ENCODE results near the gene TMEM14A. TPM values are rescaled to one million over a fixed set of nuclear protein-coding genes. Genes with fewer than 3 reads are reported as not detected.
A peak's percentile ranks its signal among the peaks of the same experiment; 100 is the strongest.

The TMEM14A gene
- total and polyA plus RNA-seq, 2 experiments from 2014 or later, result 10.7 to 34.4 TPM

- TF ChIP-seq, protein P1, sequence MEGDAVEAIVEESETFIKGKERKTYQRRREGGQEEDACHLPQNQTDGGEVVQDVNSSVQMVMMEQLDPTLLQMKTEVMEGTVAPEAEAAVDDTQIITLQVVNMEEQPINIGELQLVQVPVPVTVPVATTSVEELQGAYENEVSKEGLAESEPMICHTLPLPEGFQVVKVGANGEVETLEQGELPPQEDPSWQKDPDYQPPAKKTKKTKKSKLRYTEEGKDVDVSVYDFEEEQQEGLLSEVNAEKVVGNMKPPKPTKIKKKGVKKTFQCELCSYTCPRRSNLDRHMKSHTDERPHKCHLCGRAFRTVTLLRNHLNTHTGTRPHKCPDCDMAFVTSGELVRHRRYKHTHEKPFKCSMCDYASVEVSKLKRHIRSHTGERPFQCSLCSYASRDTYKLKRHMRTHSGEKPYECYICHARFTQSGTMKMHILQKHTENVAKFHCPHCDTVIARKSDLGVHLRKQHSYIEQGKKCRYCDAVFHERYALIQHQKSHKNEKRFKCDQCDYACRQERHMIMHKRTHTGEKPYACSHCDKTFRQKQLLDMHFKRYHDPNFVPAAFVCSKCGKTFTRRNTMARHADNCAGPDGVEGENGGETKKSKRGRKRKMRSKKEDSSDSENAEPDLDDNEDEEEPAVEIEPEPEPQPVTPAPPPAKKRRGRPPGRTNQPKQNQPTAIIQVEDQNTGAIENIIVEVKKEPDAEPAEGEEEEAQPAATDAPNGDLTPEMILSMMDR (IDR thresholded peaks at IDR 0.05; ENCODE audit: low read depth, low read length), result no peak
- H3K27ac ChIP-seq, result no peak overlapping the region
- H3K4me1 ChIP-seq (ENCODE audit: low read depth), result no peaks in the 10 kb centered on the region
Measured at GRCh38 chr6:52641826-52642225, 29.1 kb upstream of the TMEM14A start.

DNA sequence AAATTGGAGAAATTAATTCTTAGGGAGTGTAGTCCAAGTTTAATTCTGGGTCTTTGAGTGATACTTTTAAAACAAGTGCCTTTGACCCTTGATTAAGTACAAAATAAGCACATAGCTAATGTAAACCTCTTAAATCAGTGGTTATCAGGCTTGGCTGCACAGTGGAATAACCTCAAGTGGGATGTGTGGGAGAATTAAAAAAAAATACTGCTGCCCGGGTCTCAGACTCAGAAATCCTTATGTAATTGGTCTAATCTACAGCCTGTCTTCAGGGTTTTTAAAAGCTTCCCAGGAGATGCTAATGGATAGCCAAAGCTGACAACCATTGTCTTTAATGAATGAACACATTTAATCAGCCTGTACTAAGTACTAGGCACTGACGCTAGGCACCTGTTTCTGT is 28.5 kb upstream of the TMEM14A start:
- DNase-seq (ENCODE audit: low read depth in 1 of 2, low spot score in 1 of 2), result no peak
- H3K36me3 ChIP-seq, result no peaks in the 10 kb centered on the region
- no peaks in the 10 kb centered on the region for H3K27me3 ChIP-seq

More at GRCh38 chr6:52641826-52642225, 29.1 kb upstream of the TMEM14A start:
- Histone ChIP-seq H3K27me3 (no peaks in the 10 kb centered on the region), H3K4me3 (no peak overlapping the region), H3K36me3 (no peaks in the 10 kb centered on the region), H3K9me3 (ENCODE audit: low read depth) (no peaks in the 10 kb centered on the region)
- peak in 1 of 2 donors; percentile 17 for DNase-seq (ENCODE audit: low read depth in 1 of 2, low spot score in 1 of 2)

GRCh38 chr6:52643158-52643557 is 27.8 kb upstream of the TMEM14A start:
- Histone ChIP-seq H3K9me3 (ENCODE audit: low read depth) (no peaks in the 10 kb centered on the region), H3K27me3 (no peaks in the 10 kb centered on the region), H3K36me3 (no peaks in the 10 kb centered on the region), H3K4me3 (no peak overlapping the region), H3K4me1 (ENCODE audit: low read depth) (no peaks in the 10 kb centered on the region), H3K27ac (no peak overlapping the region)
- TF ChIP-seq, protein P1 (IDR thresholded peaks at IDR 0.05; ENCODE audit: low read depth, low read length), result no peak
- peak in 1 of 2 donors; percentile 12 for DNase-seq (ENCODE audit: low read depth in 1 of 2, low spot score in 1 of 2)

More for the DNA sequence above, 28.5 kb upstream of the TMEM14A start:
- TF ChIP-seq, protein P1 (IDR thresholded peaks at IDR 0.05; ENCODE audit: low read depth, low read length), result no peak
- Histone ChIP-seq H3K4me3 (no peak overlapping the region), H3K9me3 (ENCODE audit: low read depth) (no peaks in the 10 kb centered on the region), H3K27ac (no peak overlapping the region), H3K4me1 (ENCODE audit: low read depth) (no peaks in the 10 kb centered on the region)

DNA sequence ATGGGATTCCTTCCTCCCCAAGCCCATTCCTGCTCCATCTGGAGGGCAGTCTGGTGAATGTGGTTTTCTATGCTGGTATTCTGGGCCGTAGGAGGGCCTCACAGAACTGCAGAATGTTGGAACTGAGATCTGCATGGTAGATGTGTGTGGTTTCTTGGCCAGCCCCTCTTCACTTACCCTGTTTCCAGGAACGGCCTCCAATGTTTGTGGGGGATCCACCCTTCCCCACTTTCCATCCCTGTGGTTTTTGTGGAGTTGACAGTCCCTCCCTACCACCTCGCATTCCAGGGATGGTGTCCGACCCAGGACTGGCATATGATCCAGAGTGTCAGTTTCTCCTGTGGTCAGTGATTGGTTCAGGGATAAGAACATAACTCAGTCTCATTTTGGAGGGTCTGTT is 26.7 kb upstream of the TMEM14A start:
- Histone ChIP-seq H3K27ac (no peak overlapping the region), H3K27me3 (no peaks in the 10 kb centered on the region), H3K9me3 (ENCODE audit: low read depth) (no peaks in the 10 kb centered on the region), H3K36me3 (no peaks in the 10 kb centered on the region), H3K4me3 (no peak overlapping the region), H3K4me1 (ENCODE audit: low read depth) (no peaks in the 10 kb centered on the region)
- TF ChIP-seq, protein P1 (IDR thresholded peaks at IDR 0.05; ENCODE audit: low read depth, low read length), result no peak
- no peak for DNase-seq (ENCODE audit: low read depth in 1 of 2, low spot score in 1 of 2)

GRCh38 chr6:52645976-52646375 is 24.9 kb upstream of the TMEM14A start:
- Histone ChIP-seq H3K4me3 (no peak overlapping the region), H3K27ac (no peak overlapping the region), H3K9me3 (ENCODE audit: low read depth) (no peaks in the 10 kb centered on the region), H3K36me3 (no peaks in the 10 kb centered on the region), H3K27me3 (no peaks in the 10 kb centered on the region), H3K4me1 (ENCODE audit: low read depth) (no peaks in the 10 kb centered on the region)
- no peak for DNase-seq (ENCODE audit: low read depth in 1 of 2, low spot score in 1 of 2)
- TF ChIP-seq, protein P1 (IDR thresholded peaks at IDR 0.05; ENCODE audit: low read depth, low read length), result no peak

- TF ChIP-seq, protein P1 (IDR thresholded peaks at IDR 0.05; ENCODE audit: low read depth, low read length), result no peak
- Histone ChIP-seq H3K4me3 (no peak overlapping the region), H3K27ac (no peak overlapping the region), H3K36me3 (no peaks in the 10 kb centered on the region), H3K27me3 (no peaks in the 10 kb centered on the region), H3K4me1 (ENCODE audit: low read depth) (no peaks in the 10 kb centered on the region), H3K9me3 (ENCODE audit: low read depth) (no peaks in the 10 kb centered on the region)
- peak in 1 of 2 donors; percentile 46 for DNase-seq (ENCODE audit: low read depth in 1 of 2, low spot score in 1 of 2)
Measured at GRCh38 chr6:52647199-52647598, 23.7 kb upstream of the TMEM14A start.
